Dedifferentiated amniotic fluid mesenchymal stem cell (primary cell): Measurements from ENCODE around the gene GOLT1B.

ENCODE experiments used
- DNase-seq: peaks from one replicate; pipeline ENCODE4 v3.0.0-alpha.2; 2016; ENCODE audit errors: extremely low spot score

Gene GOLT1B

DNA sequence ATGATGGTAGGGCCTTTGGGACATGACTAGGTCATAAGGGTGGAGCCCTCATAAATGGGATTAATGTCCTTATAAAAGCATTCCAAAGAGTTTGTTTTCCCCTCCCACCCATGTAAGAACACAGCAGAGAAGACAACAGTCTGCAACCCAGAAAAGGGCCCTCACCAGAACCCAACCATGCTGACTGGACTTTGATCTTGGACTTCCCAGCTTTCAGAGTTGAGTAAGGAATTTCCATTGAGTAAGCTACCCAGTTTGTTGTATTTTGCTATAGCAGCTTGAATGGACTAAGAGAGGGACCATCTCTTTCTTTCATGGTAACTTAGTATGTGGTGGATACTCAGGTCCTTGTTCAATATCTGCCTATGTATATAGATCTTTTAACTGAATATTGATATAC is 21.6 kb downstream of the GOLT1B start:
- no peak for DNase-seq

DNA sequence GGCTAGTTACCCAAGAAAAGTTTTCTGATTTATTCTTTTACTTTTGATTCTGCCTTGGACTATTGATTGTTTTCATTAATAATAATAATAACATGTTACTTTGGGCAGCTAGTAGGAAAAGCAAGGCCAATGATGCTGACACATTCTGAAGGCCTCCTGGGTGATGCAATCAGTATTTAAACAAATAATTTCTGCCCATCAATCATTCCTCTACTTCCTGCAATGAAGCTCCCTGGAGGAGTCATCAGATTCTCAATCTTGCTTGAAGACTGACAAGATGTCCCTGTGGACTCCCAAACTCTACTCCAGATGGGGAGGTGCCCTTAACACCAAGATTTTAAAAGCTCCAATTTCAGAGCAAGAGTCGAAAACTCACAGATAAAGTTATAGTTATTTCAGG is 24.5 kb downstream of the GOLT1B start, which contains the start of gene SPX:
TSS of gene SPX (plus strand) at position 244 of the 400 bp plus-strand sequence. CDS start 177 bp downstream, outside the sequence.
- no peak for DNase-seq

DNA sequence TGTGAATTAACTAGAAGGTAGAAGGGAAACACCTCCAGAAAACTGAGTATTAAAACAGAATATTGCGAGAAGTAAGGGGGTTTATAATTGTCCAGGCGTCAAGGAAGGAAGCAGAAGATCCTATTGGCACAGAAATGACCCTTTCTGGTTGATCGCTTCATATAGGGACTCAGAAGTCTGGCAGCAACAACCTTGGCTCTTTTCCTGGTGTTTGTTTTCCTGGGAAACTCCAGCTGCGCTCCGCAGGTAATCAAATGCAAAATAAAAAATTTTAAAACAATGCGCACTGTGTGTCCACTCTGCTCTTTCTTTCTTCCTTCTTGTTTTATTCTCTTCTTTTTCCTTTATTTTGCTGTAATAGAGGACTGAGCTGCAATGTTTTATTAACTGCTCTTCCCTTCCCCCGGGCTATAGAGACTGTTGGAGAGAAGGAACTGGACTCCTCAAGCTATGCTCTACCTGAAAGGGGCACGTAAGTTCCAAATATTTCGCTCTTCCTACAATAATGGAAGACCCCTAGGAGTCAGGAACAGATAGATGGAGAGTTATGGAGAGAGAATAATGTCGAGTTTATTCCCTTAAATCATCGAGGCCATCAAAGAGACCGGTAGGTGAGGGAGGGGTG is 25.2 kb downstream of the GOLT1B start:
- DNase-seq, result no peak

DNA sequence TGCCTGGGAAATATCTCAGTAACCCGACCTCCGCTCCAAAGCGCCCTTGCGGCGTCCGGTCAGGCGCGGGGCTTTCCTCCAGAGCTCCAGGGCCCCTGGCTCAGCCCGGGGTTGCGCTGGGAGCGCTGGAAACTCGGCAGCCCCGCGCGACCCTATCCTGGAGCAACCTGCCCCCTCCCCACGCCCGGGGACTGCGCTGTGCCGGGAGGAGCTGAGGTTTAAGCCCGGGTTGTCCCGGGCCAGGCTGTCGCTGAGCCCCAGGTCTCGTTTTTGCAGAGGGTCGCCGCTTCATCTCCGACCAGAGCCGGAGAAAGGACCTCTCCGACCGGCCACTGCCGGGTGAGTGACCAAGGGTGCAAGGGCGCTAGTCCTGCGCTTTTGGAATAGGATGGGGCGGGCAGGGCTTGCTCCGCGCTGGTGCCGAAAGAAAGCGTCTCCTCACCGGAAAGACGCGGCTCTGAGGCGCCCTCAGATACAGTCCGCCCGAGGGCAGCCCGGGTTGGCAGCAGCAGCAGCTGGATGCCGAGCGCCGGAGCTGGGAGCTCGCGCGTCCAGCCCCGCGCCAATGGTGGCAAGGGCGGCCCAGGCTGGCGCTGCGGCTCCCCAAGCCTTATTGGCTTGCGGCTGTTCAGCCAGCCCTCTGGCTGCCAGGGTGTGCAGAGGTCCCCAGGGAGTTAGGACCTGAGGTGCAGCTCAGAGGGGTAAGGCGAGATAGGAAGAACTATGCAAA is 26.0 kb downstream of the GOLT1B start:
- DNase-seq, result peak; percentile 46

DNA sequence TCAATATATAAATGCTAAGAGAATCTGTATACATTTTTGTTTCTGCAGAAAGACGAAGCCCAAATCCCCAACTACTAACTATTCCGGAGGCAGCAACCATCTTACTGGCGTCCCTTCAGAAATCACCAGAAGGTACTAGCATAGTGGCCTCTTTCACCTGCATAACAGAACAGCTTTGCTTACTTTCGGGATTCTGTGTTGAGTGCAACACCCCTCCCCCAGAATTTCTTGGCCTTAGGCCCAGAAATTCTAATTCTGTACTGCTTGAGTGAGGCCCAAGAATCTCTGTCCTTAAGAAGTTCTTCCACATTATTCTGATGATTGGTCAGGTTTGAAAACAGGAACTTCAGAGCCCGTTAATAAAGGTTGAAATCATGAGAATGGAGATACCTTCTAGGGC is 27.4 kb downstream of the GOLT1B start:
- DNase-seq, result no peak

DNA sequence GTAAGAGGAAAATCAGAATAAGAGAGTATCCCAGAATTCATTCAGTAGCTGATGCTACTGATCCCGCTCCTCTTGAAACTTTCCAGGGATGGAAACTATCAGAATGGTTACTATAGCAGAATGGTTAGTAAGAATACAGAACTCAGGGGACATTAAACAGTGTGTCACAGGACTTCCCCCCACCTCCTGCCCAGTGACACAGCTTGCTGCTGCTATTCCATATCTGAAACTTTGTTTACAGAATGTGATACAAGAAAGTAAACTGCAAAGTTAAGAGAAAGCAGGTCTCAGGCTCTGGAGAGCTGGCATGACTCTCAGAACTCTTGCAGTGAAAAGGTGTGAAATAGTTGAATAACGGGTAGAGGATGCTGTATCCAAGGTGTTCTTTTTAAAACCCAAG is 27.9 kb downstream of the GOLT1B start:
- DNase-seq, result no peak

DNA sequence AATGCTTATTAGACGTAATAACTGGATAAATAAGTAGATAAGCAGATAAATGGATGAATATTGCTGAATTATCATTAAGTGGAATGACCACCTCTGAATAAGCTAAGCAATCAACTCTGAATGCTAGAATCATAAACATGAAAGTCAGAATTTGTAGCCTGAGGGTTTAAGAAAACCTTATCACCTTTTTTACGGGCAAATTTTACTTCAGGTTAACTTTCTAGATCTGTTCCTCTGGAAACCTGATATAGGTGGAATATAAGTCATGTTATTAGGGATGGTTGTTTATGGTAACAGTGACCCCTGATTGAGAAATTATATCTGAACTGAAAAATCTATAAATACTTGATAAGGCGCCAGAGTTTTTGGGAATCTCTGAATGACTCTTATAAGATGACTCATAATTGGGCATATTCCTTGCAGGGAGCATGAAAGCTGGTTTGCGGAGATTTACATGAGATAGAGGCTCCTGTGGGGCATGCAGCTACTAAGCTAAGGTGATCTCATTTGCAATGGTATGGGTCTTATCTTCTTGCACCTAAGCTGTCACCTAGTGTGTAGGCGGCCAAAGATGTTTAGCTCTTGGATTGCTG is 36.6 kb downstream of the GOLT1B start:
- no peak for DNase-seq

DNA sequence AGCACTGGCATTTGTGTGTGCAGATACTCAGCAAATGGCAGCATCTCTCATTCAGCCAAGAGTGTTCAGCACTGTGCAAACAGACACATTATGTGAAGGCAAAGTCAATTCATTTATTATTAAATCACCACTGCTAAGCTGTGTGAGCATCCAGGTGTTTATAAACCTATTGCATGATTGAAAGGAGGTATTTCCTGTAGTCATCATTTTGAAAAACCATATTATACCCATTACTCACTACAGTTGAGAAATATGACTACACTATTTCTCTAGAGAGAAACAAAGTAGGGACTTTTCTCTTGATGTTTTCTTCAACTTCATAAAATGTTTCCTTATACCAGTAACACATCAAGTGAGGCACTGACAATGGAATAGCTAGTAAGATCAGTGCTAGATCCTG is 38.2 kb downstream of the GOLT1B start:
- DNase-seq, result no peak

DNA sequence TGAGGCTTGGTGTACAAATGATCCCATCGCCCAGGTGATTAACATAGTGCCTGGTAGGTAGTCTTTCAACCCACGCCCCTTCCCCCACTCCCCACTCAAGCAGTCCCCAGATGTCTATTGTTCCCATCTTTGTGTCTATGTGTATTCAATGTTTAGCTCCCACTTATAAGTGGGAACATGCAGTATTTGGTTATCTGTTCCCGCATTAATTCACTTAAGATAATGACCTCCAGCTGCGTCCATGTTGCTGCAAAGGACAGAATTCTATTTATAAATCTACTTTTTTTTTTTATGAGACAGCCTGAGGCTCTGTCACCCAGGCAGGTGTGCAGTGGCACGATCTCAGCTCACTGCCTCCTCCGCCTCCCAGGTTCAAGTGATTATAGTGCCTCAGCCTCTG is 40.2 kb downstream of the GOLT1B start:
- DNase-seq, result no peak

DNA sequence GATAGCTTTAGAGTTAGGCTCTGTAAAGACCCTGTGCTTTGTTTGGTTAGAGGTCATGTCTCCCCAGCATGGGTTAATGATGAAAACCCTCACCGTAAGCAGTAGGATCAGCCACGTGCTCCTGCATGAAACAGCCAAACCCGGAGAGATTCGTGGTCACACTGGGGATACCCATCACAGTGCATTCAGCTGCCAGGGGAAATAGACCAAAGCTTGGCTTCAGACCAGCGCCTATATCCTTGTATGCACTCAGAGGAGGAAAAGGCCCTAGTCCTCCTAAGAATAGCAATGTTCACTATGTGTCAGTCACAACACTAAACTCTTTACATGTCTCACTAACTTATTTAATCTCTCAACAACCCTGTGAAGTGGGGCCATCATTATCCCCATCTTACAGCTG is 40.8 kb downstream of the GOLT1B start:
- DNase-seq, result no peak

DNA sequence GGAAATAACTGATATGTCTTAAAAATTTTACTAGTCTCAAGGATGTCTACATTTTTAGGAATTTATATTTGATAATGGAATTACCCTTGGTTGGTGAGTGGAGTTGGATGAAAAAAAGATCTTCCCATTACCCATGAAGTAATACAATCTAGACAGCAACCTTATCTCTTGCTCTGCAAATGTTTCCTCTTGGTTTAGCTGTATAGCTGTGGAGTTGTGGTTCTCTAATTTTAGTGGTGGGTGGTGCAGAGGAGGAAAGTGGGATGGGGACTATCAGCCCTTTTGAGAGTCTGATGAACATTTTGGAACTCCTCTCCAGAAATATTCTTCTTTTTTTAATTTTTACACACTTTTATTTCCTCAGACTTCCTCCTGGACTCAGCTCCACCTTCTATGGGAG is 41.6 kb downstream of the GOLT1B start:
- DNase-seq, result no peak

DNA sequence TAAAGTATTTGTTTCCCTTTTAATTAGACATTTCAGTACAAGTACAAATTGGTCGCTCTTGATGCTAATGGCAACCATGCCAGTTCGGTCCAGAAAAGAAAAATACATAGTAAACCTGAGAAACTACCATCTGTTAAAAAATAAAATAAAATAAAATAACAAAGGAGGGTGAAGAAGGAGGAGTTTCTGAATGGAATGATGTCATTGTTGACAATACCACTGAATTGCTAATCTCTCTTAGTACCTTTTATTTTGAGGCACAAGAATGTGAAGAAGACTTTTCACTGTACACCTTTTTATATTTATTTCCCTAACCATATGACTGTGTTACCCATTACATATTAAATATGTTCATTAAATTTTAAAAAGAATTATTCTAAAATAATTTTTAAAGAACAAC is 44.0 kb downstream of the GOLT1B start:
- DNase-seq, result no peak

DNA sequence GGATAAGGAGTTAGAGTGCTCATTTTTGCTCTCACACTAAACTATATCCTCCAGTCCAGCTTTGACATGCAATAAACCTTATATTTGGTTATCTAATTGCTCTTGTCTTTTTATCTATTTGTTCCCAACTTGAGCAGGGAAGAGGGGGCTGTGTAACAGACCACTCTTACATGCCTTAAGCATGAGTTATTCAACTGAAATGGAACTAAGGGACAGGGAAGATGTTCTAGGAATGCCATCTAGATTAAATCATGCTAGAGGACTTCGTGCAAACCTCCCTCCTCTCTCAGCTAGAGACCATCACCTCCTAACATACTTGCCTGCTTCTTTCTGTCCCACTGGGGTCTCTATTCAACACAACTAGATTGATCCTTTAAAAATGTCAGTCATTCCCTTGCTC is 45.1 kb downstream of the GOLT1B start:
- no peak for DNase-seq

DNA sequence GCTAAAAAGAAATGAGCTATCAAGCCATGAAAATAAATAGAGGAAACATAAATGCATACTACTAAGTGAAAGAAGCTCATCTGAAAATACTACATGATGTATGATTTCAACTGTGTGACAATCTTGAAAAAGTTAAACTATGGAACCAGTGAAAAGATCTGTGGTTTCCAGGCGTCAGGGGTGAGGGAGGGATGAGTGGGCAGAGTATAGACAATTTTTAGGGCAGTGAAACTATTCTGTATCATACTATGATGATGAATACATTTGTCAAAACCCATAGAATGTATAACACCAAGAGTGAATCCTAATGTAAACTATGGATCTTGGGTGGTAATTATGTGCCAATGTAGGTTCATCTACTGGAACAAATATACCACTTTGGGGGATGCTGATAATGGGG is 45.8 kb downstream of the GOLT1B start:
- DNase-seq, result no peak

DNA sequence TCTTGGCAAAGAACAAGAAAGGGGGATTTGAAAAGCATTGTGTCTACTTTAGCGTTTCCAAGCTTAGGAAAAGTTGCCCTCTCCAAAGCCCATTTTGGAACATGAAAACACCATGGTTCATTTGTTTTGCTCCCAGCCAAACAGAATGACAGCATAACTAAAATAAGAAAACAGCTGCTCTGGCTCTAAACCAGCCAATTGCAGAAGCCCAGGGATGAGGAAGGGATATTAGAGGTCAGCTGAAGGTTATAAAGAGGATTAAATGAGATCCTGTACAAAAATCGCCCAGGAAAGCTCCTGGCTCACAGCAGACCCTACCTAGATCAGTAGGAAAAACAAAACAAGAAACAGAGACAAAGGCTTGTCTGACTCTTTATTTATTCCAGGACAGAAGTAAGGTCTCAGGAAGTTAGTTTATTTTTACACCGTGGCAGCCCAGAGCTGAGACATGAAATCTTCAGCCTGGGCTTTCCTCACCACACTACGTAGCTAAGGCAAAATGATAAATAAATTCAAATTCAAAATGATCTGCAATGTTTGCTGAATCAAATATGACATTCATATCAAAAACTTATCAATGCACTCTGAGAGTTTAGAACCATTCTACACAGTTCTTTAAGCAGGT is 50.4 kb downstream of the GOLT1B start:
- no peak for DNase-seq

DNA sequence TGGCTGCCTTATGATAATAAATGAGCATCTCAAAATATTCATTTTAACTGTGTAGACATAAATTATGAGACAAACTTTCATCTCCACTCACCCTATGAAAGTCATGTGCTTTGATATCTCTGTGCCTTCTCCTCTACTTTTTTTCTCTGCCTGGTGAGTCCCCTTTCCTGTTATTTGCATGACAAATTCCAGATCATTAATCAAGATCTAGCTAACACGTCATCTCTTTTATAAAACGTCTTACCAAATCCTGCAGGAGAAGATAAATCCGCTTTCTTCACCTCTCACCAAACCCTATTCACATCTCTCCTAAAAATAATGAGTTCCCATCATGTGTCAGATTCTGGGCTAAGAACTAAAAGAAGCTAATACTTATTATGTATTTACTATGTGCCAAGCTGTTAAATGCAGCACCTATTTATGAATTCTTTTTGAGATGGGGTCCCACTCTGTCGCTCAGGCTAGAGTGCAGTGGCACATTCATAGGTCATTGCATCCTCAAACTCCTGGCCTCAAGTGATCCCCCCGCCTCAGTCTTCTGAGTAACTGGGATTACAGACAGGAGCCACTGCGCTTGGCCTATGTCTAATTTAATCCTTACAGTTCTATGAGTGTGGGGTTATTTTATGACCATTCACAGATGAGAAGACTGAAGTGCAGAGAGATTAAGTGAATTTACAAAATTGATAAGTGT is 51.2 kb downstream of the GOLT1B start:
- no peak for DNase-seq

DNA sequence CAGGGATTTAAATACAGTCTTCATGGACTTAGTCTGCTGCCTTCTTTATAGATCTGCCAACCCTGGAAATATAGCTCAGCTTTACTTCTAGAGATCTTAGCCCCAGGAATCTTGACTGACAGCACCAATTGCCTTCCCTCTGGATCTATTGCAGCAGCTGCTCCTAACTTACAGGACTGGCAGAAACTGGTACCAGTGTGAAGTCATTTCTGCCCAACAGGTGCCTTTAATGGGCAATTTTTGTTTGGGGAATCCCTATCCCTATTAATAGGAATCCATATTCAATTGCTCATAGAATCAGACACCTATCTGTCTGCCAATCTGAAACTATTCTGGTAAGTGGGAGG is 51.7 kb downstream of the GOLT1B start:
- DNase-seq, result no peak

DNA sequence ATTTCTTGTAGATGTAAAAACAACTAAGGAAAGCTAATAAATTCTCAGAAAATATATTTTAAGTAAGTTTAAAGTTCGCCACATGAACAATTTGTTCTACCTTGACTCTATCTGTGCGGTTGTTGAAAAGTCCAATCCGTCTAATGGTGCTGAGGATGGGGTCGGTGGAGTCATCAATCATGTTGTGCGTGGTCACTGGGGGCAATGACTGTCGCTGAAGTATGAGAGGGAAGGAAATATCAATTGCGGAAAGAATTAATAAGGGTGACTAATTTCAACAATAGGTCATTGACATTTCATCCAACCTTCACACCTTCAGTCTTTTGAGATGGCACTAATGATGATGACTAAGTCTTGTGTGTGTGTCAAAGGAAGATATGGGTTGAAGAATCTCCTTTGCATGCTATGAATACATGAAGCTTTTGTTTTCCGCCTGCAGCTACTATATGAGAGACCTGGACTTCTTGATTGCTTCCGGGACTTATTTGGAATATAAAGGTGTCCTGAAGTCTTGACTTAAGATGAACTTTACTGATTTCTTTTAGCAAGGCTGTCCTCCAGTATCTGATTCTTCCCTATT is 56.6 kb downstream of the GOLT1B start:
- DNase-seq, result no peak

DNA sequence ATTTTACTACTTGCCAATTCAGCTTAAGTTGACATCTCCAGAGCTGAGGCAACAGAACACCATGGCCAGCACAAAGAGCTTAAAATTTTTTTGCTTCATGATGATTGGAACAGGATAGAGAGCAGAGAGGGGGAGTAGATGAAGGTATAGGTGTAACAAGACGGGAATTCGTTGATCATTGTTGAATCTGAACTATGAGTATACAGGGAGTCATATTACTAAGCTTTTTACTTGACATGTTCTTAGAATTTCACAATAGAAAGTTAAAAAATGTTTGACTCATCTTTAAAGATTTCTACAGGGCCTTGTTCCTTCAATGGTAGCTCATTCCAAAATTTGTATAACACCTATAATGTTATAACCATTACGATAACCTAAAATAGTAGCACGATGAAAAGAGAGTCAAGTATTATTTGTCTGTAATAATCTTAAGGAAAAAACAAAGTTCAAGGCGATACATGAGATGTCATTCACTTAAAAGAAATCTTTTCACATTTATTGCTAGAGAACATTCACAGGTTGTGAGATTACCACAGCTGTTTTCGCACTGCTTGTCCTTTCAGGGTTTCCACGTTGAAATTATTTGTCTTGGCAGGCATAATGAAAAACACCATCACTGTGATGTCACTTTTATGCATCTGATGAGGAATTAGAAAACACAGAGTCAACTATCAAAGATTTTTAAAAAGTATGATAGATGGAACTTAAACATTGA is 58.4 kb downstream of the GOLT1B start:
- no peak for DNase-seq

DNA sequence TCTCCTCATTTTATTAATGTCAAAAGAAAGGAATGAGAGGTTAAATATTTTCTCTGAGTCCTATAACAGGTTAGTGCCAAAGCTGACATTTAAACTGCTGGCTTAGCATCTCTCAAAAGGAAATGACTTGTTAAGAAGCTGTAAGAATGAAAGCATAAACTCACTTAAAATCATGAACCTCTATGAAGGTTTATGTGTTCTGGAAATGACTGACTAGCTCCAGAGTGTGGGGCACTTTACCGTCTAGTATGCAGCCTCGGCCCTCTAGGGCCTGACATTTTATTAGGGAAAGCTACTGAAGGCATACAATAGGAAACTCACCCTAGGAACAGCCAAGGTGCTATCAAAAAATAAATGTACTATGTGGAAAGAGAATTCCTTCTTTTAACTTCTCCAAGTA is 59.6 kb downstream of the GOLT1B start:
- no peak for DNase-seq

DNA sequence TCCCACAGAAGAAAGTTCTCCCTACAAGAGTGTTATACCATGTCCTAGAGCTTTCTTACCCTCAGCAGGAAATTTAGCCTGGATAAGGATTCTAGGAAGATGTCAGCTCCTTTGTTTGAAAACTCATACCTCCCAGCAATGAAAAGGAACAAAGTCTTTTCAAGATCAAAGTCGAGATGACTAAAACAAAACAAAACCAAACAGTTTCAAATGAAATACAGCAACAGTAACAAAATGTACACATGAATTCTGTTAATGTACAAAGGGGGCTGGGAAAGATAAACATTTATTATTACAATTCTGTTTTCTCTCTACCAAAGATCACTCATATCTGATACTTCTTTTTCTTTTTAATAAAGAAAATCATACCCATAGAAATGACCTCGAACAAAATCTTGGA is 61.3 kb downstream of the GOLT1B start:
- no peak for DNase-seq
